ENCODE measurements around the gene BRF1.
"Not testable (repeated sequence)": the region's sequence is repeated elsewhere in the genome, so short reads cannot be mapped to it uniquely, and the experiment has no call there.

The BRF1 gene

GRCh38 chr14:105315941-105316576 lies 15.3 kb upstream of the BRF1 start:
- DNase-seq (ENCODE audit: low read depth in 2 of 2) = no peak

- DNase-seq (ENCODE audit: low read depth in 2 of 2) = no peak
These were observed 14.5 kb upstream of the BRF1 start for GRCh38 chr14:105315211-105315721.

DNA sequence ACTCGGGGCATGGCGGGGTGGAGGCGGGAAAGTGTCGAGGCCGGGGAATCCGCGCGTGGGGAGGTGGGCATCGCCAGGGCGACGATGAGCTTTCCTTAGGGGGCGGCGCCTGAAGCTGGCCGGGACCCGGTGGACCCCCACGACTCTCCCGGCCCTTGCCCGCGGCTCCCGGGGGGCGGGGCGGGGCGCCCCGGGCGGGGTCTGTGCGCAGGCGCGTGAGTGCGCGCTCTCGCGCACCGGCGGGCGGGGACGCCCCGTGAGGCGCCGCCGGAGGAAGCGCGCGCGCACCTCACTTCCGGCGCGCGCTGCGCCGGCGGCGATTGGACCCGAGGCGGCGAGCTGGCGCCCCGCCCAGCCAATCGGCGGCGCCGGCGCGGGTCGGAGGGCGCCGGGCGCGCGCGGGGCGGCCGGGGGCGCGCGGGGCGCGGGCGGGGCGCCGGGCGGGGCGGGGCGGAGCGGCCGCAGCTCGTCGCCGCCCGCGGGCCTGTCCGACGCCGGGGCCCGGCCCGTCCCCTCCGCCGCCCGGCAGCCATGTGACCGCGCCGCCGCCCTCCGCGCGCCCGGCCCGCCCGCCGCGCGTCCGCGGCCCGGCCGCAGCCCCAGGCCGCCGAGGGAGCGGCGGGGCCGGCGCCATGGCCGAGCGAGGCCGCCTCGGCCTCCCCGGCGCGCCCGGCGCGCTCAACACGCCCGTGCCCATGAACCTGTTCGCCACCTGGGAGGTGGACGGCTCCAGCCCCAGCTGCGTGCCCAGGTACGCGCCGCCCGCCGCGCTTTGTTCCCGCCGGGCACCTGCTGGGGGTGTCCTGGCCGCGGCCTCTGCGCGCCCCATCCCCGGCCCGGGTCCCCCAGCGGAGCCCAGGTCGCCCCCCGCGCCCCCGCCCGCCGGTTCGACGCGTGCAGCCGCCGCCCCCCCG lies 13.7 kb upstream of the BRF1 start, which contains the start of gene PACS2:
TSS of gene PACS2 (plus strand) at position 462 of the 914 bp plus-strand sequence. CDS start at position 633, 171 bp downstream.
- peak; percentile 22 to 62 for DNase-seq (ENCODE audit: low read depth in 2 of 2)

- no peak for DNase-seq (ENCODE audit: low read depth in 2 of 2)
These were observed 12.8 kb upstream of the BRF1 start for GRCh38 chr14:105313381-105314286.

DNA sequence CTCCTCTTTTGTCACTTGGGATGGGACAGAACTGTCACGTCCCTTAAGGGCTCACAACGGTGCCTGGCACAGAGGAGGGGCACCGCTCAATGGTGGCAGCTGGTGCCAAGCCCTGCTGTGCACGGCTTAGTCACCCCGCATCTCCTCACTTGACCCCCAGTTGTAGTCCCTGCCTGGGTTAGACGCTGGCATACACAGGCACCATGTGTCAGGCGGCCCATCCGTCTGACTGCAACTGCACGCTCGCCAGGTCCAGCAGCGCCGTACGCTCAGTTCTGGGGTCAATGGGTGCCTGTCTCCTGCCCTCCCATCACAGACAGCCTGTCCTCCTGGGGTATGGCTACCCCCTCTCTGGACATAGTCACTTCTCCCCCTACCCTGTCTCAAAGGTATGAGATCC lies 12.2 kb upstream of the BRF1 start:
- no peak for DNase-seq (ENCODE audit: low read depth in 2 of 2)

- DNase-seq (ENCODE audit: low read depth in 2 of 2) = no peak
These were observed 11.0 kb upstream of the BRF1 start for GRCh38 chr14:105311838-105312237.

GRCh38 chr14:105309371-105309770 lies 8.6 kb upstream of the BRF1 start:
- DNase-seq (ENCODE audit: low read depth in 2 of 2) = no peak

GRCh38 chr14:105307052-105307727 lies 6.4 kb upstream of the BRF1 start:
- DNase-seq (ENCODE audit: low read depth in 2 of 2) = no peak

- no peak for DNase-seq (ENCODE audit: low read depth in 2 of 2)
These were observed 5.0 kb upstream of the BRF1 start for GRCh38 chr14:105305791-105306190.

DNA sequence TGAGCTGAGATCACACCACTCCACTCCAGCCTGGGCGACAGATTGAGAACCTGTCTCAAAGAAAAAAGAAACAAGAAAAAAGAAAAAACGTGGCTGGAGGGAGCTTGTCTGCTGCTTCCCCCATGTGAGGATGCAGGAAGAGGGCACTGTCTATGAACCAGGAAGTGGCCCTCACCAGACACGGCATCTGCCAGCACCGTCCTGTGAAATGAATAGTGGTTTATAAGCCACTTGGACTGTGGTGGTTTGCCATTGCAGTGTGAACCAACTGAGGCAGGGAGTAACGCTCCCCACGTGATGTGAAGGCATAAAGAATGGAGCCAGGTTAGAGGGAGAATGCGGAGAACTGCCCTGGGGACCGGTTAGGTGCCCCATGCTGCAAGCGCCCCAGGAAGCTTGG lies 4.5 kb upstream of the BRF1 start:
- DNase-seq (ENCODE audit: low read depth in 2 of 2) = no peak

DNA sequence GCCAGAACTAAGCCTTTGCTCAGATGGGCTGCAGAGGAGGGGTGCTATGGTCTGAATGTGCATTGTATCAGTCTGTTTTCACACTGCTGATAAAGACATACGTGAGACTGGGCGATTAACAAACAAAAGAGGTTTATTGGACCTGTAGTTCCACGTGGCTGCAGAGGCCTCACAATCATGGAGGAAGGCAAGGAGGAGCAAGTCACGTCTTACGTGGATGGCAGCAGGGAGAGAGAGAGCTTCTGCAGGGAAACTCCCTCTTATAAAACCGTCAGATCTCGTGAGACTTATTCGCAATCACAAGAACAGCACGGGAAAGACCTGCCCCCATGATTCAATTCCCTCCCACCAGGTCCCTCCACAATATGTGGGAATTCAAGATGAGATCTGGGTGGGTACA lies 3.8 kb upstream of the BRF1 start:
- no peak for DNase-seq (ENCODE audit: low read depth in 2 of 2)

GRCh38 chr14:105303949-105304348 lies 3.1 kb upstream of the BRF1 start:
- no peak for DNase-seq (ENCODE audit: low read depth in 2 of 2)

- DNase-seq (ENCODE audit: low read depth in 2 of 2) = not testable (repeated sequence)
These were observed 1.1 kb upstream of the BRF1 start for GRCh38 chr14:105301915-105302249.

- peak; percentile 98 for DNase-seq (ENCODE audit: low read depth in 2 of 2)
These were observed 508 bp upstream of the BRF1 start for GRCh38 chr14:105301103-105301914.

DNA sequence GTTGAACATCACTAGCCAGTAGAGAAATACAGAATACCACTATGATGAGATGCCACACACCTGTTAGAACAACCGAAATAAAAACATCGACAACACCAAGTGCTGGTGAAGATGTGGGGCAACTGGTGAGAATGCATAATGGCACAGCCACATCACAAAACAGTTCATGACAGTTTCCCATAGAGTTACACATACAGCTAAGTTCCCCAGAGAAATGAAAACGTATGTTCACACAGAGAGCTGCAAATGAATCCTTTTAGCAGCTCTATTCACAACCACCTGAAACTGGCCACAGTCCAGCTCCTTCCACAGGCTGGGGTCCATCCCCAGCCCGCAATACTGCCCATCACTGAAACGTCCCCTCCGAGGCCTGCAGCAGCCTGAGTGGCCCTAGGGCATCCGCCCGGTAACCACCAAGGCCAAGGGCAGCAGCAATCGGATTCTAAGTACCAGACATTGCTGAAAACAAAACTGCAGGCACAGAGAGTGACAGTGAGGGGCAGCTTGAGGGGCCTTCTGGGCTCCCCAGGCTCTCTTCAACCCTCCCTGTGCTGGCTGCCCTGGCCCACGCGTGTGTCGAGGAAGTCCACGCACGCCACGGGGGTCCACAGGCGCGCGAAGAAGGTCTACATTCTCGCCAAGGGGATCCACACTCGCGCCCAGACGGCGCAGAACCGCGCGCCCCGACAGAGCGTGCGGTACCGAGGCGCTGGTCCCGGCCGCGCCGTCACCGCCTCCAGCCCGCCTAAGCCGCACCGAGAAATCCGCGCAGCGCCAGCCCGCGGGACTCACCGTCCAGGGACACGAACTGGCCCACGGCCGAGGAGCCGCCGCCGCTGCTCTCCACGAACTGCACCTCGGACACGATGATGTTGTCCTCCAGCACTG lies 903 bp downstream of the BRF1 start:
- DNase-seq (ENCODE audit: low read depth in 2 of 2) = no peak

DNA sequence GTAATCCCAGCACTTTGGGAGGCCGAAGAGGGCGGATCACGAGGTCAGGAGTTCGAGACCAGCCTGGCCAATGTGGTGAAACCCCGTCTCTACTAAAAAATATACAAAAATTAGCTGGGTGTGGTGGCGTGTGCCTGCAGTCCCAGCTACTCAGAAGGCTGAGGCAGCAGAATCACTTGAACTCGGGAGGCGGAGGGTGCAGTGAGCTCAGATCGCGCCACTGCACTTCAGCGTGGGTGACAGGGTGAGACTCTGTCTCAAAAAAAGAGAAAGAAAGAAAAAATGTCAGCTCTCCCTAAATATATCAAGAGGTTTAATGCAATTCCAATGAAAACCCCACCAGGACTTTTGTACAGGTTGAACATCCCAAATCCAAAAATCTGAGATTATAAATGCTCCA lies 3.5 kb downstream of the BRF1 start:
- not testable (repeated sequence) for DNase-seq (ENCODE audit: low read depth in 2 of 2)

DNA sequence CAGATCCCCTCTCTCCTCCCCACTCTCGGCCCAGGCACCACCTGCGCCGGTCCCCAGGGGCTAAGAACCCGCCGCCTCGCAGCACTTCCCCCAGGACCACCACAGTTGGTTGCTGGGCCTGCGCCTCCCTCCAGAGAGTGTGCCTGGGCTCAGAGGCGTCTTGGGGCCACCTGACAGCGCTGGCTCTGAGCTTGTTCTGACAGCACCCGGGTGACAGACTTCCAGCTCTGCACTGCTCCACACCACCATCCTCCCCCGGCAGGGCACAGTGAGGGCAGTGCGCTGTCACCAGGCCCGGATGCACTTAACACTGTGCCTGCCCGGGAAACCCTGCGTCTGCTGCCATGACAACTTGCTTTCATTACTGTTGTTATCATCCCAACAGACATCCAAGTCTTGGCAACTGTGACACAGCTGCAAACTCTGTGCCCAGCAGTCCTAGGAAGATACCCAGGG lies 6.6 kb downstream of the BRF1 start:
- no peak for DNase-seq (ENCODE audit: low read depth in 2 of 2)

DNA sequence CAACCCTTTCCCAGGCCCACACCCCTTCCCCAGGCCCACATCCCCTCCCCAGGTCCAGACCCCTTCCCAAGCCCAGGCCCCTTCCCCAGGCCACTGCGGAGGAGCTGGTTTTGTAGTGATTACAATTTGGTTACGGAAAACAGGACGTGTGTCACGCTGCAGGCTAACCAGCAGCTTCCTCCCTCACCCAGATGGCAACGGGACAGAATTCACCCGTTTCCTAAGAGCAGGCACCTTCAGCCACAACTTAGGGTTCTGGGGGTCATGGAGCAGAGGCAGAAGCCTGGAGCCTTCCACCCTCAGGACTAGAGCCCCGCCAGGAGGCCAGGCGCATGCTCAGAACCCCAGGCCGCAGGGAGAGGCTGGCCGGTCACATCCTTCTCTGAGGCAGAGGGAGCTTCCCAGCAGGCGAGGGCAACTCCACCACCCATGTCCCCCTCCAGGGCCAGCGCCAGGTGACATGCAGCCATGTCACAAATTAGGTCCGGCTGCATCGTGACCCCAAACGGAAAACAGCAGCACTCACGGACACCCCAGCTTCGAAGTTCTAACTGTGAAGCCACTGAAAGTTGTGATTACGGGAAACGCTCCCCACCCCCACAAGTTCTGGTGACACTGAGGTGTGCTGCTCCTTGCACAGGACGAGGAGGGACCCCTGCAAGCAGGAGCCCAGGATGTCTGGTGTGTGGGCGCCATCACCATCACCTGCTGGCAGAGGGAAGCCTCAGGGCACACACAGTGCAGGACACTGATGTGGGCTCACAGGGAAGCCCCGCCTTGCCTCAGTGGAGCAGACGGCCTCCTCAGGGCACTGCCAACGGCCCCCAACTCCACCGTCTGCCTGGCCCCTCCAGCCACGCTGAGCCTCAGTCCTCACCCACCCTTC lies 7.7 kb downstream of the BRF1 start:
- no peak for DNase-seq (ENCODE audit: low read depth in 2 of 2)
